Activated CD8-positive, alpha-beta T cell treated with anti-CD3 and anti-CD28 coated beads for 36 hours (primary cell): Measurements from ENCODE around the gene DLD. TPM values are rescaled to one million over a fixed set of nuclear protein-coding genes. Genes with fewer than 3 reads are reported as not detected.

Experiments used
- ATAC-seq: fragments of 200-7000 bp; cut with Tn5 transposase; one replicate; pipeline ENCODE4 v1.10.0; 2021; ENCODE audit warnings: mild to moderate bottlenecking, moderate library complexity
- CTCF ChIA-PET: fragments of 350-600 bp; sonication (Branson Sonifier 250); formaldehyde crosslinking; loops from one replicate; lab custom pipeline; 2021; ENCODE audit warnings: antibody characterized with exemption; lab: Charles Lee
- POLR2A ChIA-PET: fragments of 350-600 bp; sonication (Branson Sonifier 250); formaldehyde crosslinking; loops from one replicate; lab custom pipeline; 2021; ENCODE audit warnings: antibody characterized with exemption; lab: Charles Lee
- DNase-seq: peaks from one replicate; pipeline ENCODE4 v3.0.0-alpha.2; 2020
- H3K27ac Mint-ChIP-seq: one replicate; pipeline ENCODE4 v1.8.0; 2021; ENCODE audit warnings: mild to moderate bottlenecking, mixed read lengths
- H3K27me3 Mint-ChIP-seq: one replicate; pipeline ENCODE4 v1.8.0; 2021; ENCODE audit warnings: mixed read lengths
- H3K36me3 Mint-ChIP-seq: one replicate; pipeline ENCODE4 v1.8.0; 2021; ENCODE audit warnings: low read depth, mixed read lengths
- H3K4me1 Mint-ChIP-seq: one replicate; pipeline ENCODE4 v1.8.0; 2021; ENCODE audit warnings: low read depth, mixed read lengths
- H3K4me3 Mint-ChIP-seq: one replicate; pipeline ENCODE4 v1.8.0; 2021; ENCODE audit warnings: mild to moderate bottlenecking, moderate library complexity, mixed read lengths
- H3K9me3 Mint-ChIP-seq: one replicate; pipeline ENCODE4 v1.8.0; 2021; ENCODE audit warnings: mixed read lengths
- intact Hi-C: fragments of 100-400 bp; cut with micrococcal nuclease; formaldehyde crosslinking; loops from one replicate; pipeline ENCODE4 v1.10.0; 2022
- total RNA-seq, 2 experiments: library from RNA; stranded (reverse); gene quantifications; one replicate each; pipeline ENCODE4 v1.2.3, GENCODE V29; 2021
- TF ChIP-seq, protein P1 (sequence below): fragments of 200-600 bp; IDR thresholded peaks from one replicate; pipeline ENCODE4 v1.8.0; 2022; ENCODE audit warnings: antibody characterized with exemption, mild to moderate bottlenecking

Gene DLD
- total RNA-seq, 2 experiments from 2014 or later, result 99.8 to 102 TPM

DNA sequence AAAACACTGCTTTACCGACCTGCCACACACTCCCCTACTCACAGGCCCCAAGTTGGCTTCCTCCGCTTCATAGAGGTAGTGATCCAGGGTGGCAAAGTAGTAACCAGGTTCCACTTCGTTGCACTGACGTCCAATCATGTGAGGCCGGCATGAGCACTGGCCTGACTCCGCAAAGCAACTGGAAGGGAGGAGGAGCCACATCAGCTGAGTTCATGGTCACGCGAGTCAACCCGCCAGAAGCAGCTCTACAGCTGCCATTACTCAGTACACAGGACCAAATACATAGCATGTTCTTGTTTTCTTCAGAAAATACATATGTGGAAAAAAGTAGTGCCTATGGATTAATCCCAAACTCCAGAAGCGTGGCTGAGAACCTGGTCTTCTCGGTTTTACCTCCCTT lies 73.5 kb downstream of the DLD start:
- no peaks in the 10 kb centered on the region for H3K4me1 Mint-ChIP-seq
- CTCF ChIA-PET, result interaction anchor here (0.6 to 0.8 kb wide), 2 partner anchors 217 to 290 kb away, joined by 3 read pairs; no protein-coding TSS in a partner anchor
- ATAC-seq (no peak), DNase-seq (no peak)
- no peaks in the 10 kb centered on the region for H3K9me3 Mint-ChIP-seq
- POLR2A ChIA-PET, result no interaction called here
- no peaks in the 10 kb centered on the region for H3K27me3 Mint-ChIP-seq
- H3K27ac Mint-ChIP-seq, result no peak overlapping the region
- TF ChIP-seq, protein P1, sequence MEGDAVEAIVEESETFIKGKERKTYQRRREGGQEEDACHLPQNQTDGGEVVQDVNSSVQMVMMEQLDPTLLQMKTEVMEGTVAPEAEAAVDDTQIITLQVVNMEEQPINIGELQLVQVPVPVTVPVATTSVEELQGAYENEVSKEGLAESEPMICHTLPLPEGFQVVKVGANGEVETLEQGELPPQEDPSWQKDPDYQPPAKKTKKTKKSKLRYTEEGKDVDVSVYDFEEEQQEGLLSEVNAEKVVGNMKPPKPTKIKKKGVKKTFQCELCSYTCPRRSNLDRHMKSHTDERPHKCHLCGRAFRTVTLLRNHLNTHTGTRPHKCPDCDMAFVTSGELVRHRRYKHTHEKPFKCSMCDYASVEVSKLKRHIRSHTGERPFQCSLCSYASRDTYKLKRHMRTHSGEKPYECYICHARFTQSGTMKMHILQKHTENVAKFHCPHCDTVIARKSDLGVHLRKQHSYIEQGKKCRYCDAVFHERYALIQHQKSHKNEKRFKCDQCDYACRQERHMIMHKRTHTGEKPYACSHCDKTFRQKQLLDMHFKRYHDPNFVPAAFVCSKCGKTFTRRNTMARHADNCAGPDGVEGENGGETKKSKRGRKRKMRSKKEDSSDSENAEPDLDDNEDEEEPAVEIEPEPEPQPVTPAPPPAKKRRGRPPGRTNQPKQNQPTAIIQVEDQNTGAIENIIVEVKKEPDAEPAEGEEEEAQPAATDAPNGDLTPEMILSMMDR, result no peak
- no peak overlapping the region for H3K4me3 Mint-ChIP-seq
- H3K36me3 Mint-ChIP-seq, result no peaks in the 10 kb centered on the region
- intact Hi-C loops, result no loop called here

DNA sequence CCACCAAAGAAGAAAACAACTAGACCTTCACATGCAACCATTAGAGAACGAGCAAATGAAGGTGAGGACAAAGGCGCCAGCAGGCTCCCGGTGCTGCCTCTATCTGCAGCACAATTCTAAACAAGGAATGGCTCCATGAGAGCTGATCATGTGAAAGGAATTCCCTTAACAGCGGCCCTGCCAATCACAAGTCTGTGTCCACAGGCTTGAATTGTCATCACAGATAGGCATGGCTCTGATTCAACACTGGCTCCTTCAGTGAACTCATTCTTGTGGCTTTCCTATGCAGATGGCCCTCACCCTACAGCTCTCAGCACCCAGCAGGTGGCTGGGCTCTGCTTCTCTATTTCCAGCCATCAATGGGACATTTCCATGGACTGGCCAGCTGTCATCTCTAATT lies 75.7 kb downstream of the DLD start:
- ChIA-PET POLR2A (no interaction called here), CTCF (interaction anchor here (1.1 kb wide), 1 partner anchor 13 kb away, joined by 3 read pairs; no protein-coding TSS in a partner anchor)
- intact Hi-C loops, result no loop called here
- no peak for ATAC-seq
- H3K9me3 Mint-ChIP-seq, result no peaks in the 10 kb centered on the region
- no peaks in the 10 kb centered on the region for H3K4me1 Mint-ChIP-seq
- TF ChIP-seq, protein P1, result no peak
- no peaks in the 10 kb centered on the region for H3K27me3 Mint-ChIP-seq
- no peak overlapping the region for H3K4me3 Mint-ChIP-seq
- no peak for DNase-seq
- no peak overlapping the region for H3K27ac Mint-ChIP-seq
- H3K36me3 Mint-ChIP-seq, result no peaks in the 10 kb centered on the region

DNA sequence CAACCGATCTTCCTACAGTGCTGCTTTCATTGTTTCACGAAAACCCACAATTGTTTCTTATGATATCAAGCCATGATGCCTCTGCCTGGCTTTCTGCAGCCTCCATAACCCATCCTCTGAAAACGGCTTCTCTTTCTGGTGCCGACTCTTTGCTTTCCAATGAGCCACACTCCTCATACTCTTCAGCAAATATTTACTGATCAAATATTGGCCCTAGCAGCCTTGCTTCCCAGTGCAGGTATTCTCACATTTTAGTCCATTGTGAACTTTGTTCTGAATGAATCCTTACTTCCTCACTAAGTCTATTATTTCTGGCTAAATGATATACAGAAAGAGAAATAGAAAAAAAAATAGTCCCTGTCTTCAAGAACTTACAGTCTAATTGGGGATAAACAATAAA lies 76.4 kb downstream of the DLD start:
- H3K27me3 Mint-ChIP-seq, result no peaks in the 10 kb centered on the region
- H3K4me3 Mint-ChIP-seq, result no peak overlapping the region
- H3K27ac Mint-ChIP-seq, result no peak overlapping the region
- H3K9me3 Mint-ChIP-seq, result no peaks in the 10 kb centered on the region
- ATAC-seq (no peak), DNase-seq (no peak)
- TF ChIP-seq, protein P1, result no peak
- ChIA-PET POLR2A (no interaction called here), CTCF (no interaction called here)
- intact Hi-C loops, result no loop called here
- H3K4me1 Mint-ChIP-seq, result no peaks in the 10 kb centered on the region
- H3K36me3 Mint-ChIP-seq, result no peaks in the 10 kb centered on the region

DNA sequence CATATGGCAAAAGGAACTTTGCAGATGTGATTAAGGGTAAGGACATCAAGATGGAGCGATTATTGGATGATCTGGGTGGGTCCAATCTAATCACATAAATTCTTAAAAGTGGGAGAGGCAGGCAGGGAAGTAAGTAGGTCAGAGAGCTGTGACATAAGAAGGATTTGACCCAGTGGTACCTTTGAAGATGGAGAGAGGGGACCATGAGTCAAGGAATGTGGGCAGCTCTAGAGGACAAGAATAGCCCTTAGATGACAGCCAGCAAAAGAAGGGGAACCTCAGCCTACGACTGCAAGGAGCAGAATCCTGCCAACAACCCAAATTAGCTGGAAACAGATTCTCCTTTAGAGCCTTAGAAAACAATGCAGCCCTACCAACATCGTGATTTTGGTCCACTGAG lies 77.5 kb downstream of the DLD start:
- Mint-ChIP-seq H3K36me3 (no peaks in the 10 kb centered on the region), H3K4me3 (no peak overlapping the region), H3K27ac (no peak overlapping the region), H3K9me3 (no peaks in the 10 kb centered on the region), H3K27me3 (peaks cover 1% of the 10 kb centered on the region), H3K4me1 (no peaks in the 10 kb centered on the region)
- CTCF ChIA-PET, result no interaction called here
- POLR2A ChIA-PET, result no interaction called here
- DNase-seq, result no peak
- TF ChIP-seq, protein P1, result no peak
- ATAC-seq, result no peak
- intact Hi-C loops, result no loop called here

DNA sequence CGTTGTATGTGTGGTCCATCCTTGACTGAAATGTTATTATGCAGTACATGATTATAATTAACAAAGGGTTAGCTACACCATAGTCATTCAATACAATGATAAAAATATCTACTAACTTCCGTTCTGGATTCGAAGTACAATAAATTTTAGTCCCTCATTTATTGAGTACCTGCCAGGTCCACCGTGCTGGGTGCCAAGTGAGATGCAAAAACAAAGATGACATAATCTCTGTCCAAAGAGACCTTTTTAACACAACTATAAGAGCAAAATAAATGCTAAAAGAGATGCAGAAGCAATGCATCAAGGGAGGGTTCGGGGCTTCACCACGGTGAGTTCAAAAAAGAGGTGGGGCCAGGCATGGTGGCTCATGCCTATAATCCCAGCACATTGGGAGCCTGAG lies 78.9 kb downstream of the DLD start:
- CTCF ChIA-PET, result no interaction called here
- TF ChIP-seq, protein P1, result no peak
- no peak for ATAC-seq
- intact Hi-C loops, result no loop called here
- Mint-ChIP-seq H3K27me3 (peaks cover 1% of the 10 kb centered on the region), H3K36me3 (no peaks in the 10 kb centered on the region), H3K4me3 (no peak overlapping the region), H3K9me3 (no peaks in the 10 kb centered on the region), H3K4me1 (no peaks in the 10 kb centered on the region), H3K27ac (no peak overlapping the region)
- POLR2A ChIA-PET, result no interaction called here
- DNase-seq, result no peak

Other genes starting within 250 kb of the DLD start
- 1 to 10 TPM; 1.0 to 2.0 TPM for gene SLC26A4, start 230.4 kb upstream of the DLD start, total RNA-seq
- gene CBLL1, start 147.0 kb upstream of the DLD start, total RNA-seq, result 10 to 100 TPM; 31.7 to 38.2 TPM
- gene SLC26A3, start 88.0 kb upstream of the DLD start, total RNA-seq, result not detected
- gene LAMB1, start 112.0 kb downstream of the DLD start, total RNA-seq, result under 1 TPM; 0.20 to 0.36 TPM
- not detected for gene LAMB4, start 239.2 kb downstream of the DLD start, total RNA-seq